WTC11 (cell line): ENCODE results near the gene ESPN. TPM values are rescaled to one million over a fixed set of nuclear protein-coding genes. Genes with fewer than 3 reads are reported as not detected.

Experiments
- ATAC-seq: fragments of 200-7000 bp; cut with Tn5 transposase; 2 replicates; pipeline ENCODE4 v1.10.0; 2021; ENCODE audit warnings: mild to moderate bottlenecking, moderate library complexity
- CTCF ChIA-PET: fragments of 300-600 bp; sonication (Branson Sonifier 250); formaldehyde crosslinking; loops from one replicate; lab custom pipeline; 2021; ENCODE audit warnings: antibody characterized with exemption; lab: Charles Lee
- POLR2A ChIA-PET: fragments of 350-600 bp; sonication (Branson Sonifier 250); formaldehyde crosslinking; loops from one replicate; lab custom pipeline; 2021; ENCODE audit warnings: antibody characterized with exemption; lab: Charles Lee
- DNase-seq: peaks from one replicate; pipeline ENCODE4 v3.0.0; 2021; ENCODE audit warnings: low spot score
- H3K27ac Mint-ChIP-seq: 2 replicates; pipeline ENCODE4 v1.8.0; 2021; ENCODE audit warnings: mixed read lengths
- H3K27me3 Mint-ChIP-seq: 2 replicates; pipeline ENCODE4 v1.8.0; 2021; ENCODE audit warnings: low read depth, mild to moderate bottlenecking, moderate library complexity, mixed read lengths
- H3K36me3 Mint-ChIP-seq: 2 replicates; pipeline ENCODE4 v1.8.0; 2021; ENCODE audit warnings: mixed read lengths
- H3K4me1 Mint-ChIP-seq: 2 replicates; pipeline ENCODE4 v1.8.0; 2022; ENCODE audit warnings: mixed read lengths
- H3K4me3 Mint-ChIP-seq: 2 replicates; pipeline ENCODE4 v1.8.0; 2021; ENCODE audit warnings: mild to moderate bottlenecking, moderate library complexity, mixed read lengths
- H3K9me3 Mint-ChIP-seq: 2 replicates; pipeline ENCODE4 v1.8.0; 2021; ENCODE audit warnings: mixed read lengths
- ATF1 ChIP-seq: sonication (generic); formaldehyde crosslinking; IDR thresholded peaks from 2 replicates; pipeline ENCODE4 v1.8.1; 2023; ENCODE audit warnings: mild to moderate bottlenecking, moderate library complexity, missing genetic modification reagents
- FOXJ3 ChIP-seq: sonication (generic); formaldehyde crosslinking; IDR thresholded peaks from 2 replicates; pipeline ENCODE4 v1.9.0; 2021; ENCODE audit warnings: missing genetic modification reagents, mild to moderate bottlenecking, borderline replicate concordance
- FOXP1 ChIP-seq: sonication (generic); formaldehyde crosslinking; IDR thresholded peaks from 2 replicates; pipeline ENCODE4 v1.8.0; 2022; ENCODE audit warnings: missing genetic modification reagents, mild to moderate bottlenecking, moderate library complexity, borderline replicate concordance
- NFATC4 ChIP-seq: fragments of 250-450 bp; sonication (Bioruptor Pico); IDR thresholded peaks from 2 replicates; pipeline ENCODE4 v1.9.0; 2021; ENCODE audit warnings: mild to moderate bottlenecking
- OVOL2 ChIP-seq: fragments of 250-450 bp; sonication (Bioruptor Pico); IDR thresholded peaks from 2 replicates; pipeline ENCODE4 v1.9.0; 2021; ENCODE audit warnings: mild to moderate bottlenecking, borderline replicate concordance
- RELA ChIP-seq: sonication (generic); formaldehyde crosslinking; IDR thresholded peaks from 2 replicates; pipeline ENCODE4 v1.8.1; 2022; ENCODE audit warnings: missing genetic modification reagents, mild to moderate bottlenecking, borderline replicate concordance
- ZNF671 ChIP-seq: fragments of 250-450 bp; sonication (Bioruptor Pico); IDR thresholded peaks from 2 replicates; pipeline ENCODE4 v1.8.0; 2021; ENCODE audit warnings: mild to moderate bottlenecking
- total RNA-seq: library from RNA; stranded (reverse); gene quantifications from 3 replicates; pipeline ENCODE4 v1.2.3, GENCODE V29; 2021
- TF ChIP-seq, protein P1 (sequence below): sonication (generic); formaldehyde crosslinking; IDR thresholded peaks from 2 replicates; pipeline ENCODE4 v1.8.1; 2022; ENCODE audit warnings: mild to moderate bottlenecking, missing genetic modification reagents, moderate library complexity, borderline replicate concordance
- TF ChIP-seq, protein P2 (sequence below): sonication (generic); formaldehyde crosslinking; conservative IDR thresholded peaks from 2 replicates; pipeline ENCODE4 v1.8.1; 2022; ENCODE audit warnings: mild to moderate bottlenecking, missing genetic modification reagents
- TF ChIP-seq, protein P3 (sequence below): fragments of 250-450 bp; sonication (Bioruptor Pico); IDR thresholded peaks from 2 replicates; pipeline ENCODE4 v1.9.0; 2021; ENCODE audit warnings: mild to moderate bottlenecking
- TF ChIP-seq, protein P4 (sequence below): sonication (generic); formaldehyde crosslinking; IDR thresholded peaks from 2 replicates; pipeline ENCODE4 v1.8.0; 2022; ENCODE audit warnings: mild to moderate bottlenecking, missing genetic modification reagents
- TF ChIP-seq, protein P5 (sequence below): sonication (generic); formaldehyde crosslinking; IDR thresholded peaks from 2 replicates; pipeline ENCODE4 v1.8.1; 2022; ENCODE audit warnings: low read depth, mild to moderate bottlenecking, moderate library complexity, missing genetic modification reagents, borderline replicate concordance
- TF ChIP-seq, protein P6 (sequence below): sonication (generic); formaldehyde crosslinking; IDR thresholded peaks from 2 replicates; pipeline ENCODE4 v1.8.1; 2023; ENCODE audit warnings: mild to moderate bottlenecking, moderate library complexity, missing genetic modification reagents
- TF ChIP-seq, protein P7 (sequence below): sonication (generic); formaldehyde crosslinking; conservative IDR thresholded peaks from 2 replicates; pipeline ENCODE4 v1.8.1; 2023; ENCODE audit warnings: mild to moderate bottlenecking, low read depth, missing genetic modification reagents, moderate library complexity
- TF ChIP-seq, protein P8 (sequence below): sonication (generic); formaldehyde crosslinking; IDR thresholded peaks from 2 replicates; pipeline ENCODE4 v1.8.1; 2022; ENCODE audit warnings: low read depth, missing genetic modification reagents, borderline replicate concordance

ESPN gene
- total RNA-seq, 1 experiment from 2014 or later, result 46.1 TPM

DNA sequence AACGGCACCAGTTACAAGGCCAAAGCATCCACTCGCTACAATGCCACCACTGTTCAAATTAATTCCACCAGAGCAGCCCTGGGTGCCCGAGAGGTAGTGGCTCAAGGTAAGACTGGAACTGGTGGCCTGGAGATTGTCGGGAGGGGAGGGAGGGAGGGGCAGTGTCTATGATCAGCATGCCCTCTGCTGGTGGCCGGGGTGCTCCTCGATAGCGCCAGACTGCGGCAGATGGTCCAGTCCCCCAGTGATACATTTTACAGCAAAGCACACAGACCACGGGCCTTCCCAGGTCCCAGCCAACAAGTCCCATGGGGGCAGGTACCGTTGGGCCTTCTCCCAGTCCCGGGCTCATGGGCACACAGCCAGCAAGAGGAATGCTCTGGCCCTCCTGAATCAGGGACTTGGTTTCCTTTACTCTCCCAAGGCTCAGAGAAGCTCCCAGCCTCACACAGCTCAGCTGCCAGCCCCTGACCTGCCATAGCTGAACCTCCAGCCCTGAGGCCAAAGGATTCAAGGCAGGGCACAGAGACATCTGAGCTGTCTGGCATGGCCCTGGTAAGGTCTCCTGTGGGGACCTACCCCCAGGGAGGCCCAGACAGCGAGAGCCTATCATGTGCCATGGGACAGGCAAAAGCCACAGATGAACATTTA lies 46.4 kb upstream of the ESPN start:
- Mint-ChIP-seq H3K36me3 (peaks cover 8% of the 10 kb centered on the region), H3K4me3 (no peak overlapping the region), H3K9me3 (peaks cover 10% of the 10 kb centered on the region), H3K27ac (peak overlapping the region; percentile 89), H3K4me1 (peaks cover 7% of the 10 kb centered on the region), H3K27me3 (no peaks in the 10 kb centered on the region)
- ChIA-PET POLR2A (no interaction called here), CTCF (interaction anchor here (0.6 to 2.1 kb wide), 15 partner anchors 8 to 132 kb away, joined by 3 to 16 read pairs (median 3); no protein-coding TSS in a partner anchor)
- ATAC-seq (peak; percentile 90), DNase-seq (peak; percentile 60)
- TF ChIP-seq, protein P1, sequence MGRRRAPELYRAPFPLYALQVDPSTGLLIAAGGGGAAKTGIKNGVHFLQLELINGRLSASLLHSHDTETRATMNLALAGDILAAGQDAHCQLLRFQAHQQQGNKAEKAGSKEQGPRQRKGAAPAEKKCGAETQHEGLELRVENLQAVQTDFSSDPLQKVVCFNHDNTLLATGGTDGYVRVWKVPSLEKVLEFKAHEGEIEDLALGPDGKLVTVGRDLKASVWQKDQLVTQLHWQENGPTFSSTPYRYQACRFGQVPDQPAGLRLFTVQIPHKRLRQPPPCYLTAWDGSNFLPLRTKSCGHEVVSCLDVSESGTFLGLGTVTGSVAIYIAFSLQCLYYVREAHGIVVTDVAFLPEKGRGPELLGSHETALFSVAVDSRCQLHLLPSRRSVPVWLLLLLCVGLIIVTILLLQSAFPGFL, result no peak
- TF ChIP-seq, protein P2, sequence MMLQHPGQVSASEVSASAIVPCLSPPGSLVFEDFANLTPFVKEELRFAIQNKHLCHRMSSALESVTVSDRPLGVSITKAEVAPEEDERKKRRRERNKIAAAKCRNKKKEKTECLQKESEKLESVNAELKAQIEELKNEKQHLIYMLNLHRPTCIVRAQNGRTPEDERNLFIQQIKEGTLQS (CRISPR knock-in tag), result no peak
- TF ChIP-seq FOXJ3 (CRISPR knock-in tag) (no peak), OVOL2 (CRISPR knock-in tag) (no peak)
- TF ChIP-seq, protein P3, sequence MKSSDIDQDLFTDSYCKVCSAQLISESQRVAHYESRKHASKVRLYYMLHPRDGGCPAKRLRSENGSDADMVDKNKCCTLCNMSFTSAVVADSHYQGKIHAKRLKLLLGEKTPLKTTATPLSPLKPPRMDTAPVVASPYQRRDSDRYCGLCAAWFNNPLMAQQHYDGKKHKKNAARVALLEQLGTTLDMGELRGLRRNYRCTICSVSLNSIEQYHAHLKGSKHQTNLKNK (CRISPR knock-in tag), result no peak
- TF ChIP-seq, protein P4, sequence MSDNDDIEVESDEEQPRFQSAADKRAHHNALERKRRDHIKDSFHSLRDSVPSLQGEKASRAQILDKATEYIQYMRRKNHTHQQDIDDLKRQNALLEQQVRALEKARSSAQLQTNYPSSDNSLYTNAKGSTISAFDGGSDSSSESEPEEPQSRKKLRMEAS (CRISPR knock-in tag), result no peak

DNA sequence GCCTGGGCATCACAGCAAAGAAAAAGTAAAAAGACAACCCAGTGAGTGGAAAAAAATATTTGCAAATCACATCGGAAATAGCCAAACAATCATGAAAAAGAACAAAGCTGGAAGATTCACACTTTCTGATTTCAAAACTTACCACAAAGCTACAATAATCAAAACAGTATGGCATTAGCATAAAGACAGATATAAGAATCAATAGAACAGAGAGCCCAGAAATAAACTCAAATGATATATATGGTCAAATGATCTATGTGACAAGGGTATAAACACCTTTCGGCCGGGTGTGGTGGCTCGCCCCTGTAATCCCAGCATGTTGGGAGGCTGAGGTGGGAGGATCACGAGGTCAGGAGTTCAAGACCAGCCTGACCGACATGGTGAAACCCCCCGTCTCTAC lies 44.5 kb upstream of the ESPN start:
- ChIA-PET POLR2A (interaction anchor here (1.0 kb wide), 1 partner anchor 14 kb away, joined by 3 read pairs; no protein-coding TSS in a partner anchor), CTCF (interaction anchor here (1.1 to 1.8 kb wide), 4 partner anchors 17 to 58 kb away, joined by 3 to 16 read pairs (median 4); no protein-coding TSS in a partner anchor)
- peaks cover 11% of the 10 kb centered on the region for H3K4me1 Mint-ChIP-seq
- ATAC-seq (no peak), DNase-seq (no peak)
- H3K36me3 Mint-ChIP-seq, result peaks cover 17% of the 10 kb centered on the region
- TF ChIP-seq, protein P3 (CRISPR knock-in tag), result no peak
- TF ChIP-seq FOXJ3 (CRISPR knock-in tag) (no peak), OVOL2 (CRISPR knock-in tag) (no peak), NFATC4 (CRISPR knock-in tag) (no peak), RELA (no peak)
- TF ChIP-seq, protein P5, sequence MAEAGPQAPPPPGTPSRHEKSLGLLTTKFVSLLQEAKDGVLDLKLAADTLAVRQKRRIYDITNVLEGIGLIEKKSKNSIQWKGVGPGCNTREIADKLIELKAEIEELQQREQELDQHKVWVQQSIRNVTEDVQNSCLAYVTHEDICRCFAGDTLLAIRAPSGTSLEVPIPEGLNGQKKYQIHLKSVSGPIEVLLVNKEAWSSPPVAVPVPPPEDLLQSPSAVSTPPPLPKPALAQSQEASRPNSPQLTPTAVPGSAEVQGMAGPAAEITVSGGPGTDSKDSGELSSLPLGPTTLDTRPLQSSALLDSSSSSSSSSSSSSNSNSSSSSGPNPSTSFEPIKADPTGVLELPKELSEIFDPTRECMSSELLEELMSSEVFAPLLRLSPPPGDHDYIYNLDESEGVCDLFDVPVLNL (CRISPR knock-in tag), result no peak
- H3K9me3 Mint-ChIP-seq, result peaks cover 15% of the 10 kb centered on the region
- H3K27me3 Mint-ChIP-seq, result no peaks in the 10 kb centered on the region
- no peak overlapping the region for H3K4me3 Mint-ChIP-seq
- no peak overlapping the region for H3K27ac Mint-ChIP-seq

DNA sequence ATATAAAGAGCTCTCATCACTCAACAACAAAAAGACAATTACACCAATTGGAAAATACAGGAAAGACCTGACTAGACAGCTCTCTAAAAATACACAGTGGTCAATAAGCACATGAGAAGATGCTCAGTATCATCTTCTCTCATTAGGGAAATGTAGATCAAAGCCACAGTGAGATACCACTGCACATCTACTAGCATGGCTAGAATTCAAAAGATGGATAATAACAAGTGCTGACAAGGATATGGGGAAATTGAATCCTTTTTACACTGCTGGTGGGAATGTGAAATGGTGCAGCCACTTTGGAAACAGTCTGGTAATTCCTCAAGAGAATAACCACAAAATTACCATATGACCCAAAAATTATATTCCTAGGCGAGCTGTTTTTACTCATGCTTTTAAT lies 40.4 kb upstream of the ESPN start:
- TF ChIP-seq, protein P6, sequence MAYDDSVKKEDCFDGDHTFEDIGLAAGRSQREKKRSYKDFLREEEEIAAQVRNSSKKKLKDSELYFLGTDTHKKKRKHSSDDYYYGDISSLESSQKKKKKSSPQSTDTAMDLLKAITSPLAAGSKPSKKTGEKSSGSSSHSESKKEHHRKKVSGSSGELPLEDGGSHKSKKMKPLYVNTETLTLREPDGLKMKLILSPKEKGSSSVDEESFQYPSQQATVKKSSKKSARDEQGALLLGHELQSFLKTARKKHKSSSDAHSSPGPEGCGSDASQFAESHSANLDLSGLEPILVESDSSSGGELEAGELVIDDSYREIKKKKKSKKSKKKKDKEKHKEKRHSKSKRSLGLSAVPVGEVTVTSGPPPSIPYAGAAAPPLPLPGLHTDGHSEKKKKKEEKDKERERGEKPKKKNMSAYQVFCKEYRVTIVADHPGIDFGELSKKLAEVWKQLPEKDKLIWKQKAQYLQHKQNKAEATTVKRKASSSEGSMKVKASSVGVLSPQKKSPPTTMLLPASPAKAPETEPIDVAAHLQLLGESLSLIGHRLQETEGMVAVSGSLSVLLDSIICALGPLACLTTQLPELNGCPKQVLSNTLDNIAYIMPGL, result no peak
- TF ChIP-seq ZNF671 (CRISPR knock-in tag), result no peak
- no peak for TF ChIP-seq FOXJ3 (CRISPR knock-in tag)
- no peak for TF ChIP-seq FOXP1 (CRISPR knock-in tag)
- no peak for TF ChIP-seq ATF1
- TF ChIP-seq, protein P7, sequence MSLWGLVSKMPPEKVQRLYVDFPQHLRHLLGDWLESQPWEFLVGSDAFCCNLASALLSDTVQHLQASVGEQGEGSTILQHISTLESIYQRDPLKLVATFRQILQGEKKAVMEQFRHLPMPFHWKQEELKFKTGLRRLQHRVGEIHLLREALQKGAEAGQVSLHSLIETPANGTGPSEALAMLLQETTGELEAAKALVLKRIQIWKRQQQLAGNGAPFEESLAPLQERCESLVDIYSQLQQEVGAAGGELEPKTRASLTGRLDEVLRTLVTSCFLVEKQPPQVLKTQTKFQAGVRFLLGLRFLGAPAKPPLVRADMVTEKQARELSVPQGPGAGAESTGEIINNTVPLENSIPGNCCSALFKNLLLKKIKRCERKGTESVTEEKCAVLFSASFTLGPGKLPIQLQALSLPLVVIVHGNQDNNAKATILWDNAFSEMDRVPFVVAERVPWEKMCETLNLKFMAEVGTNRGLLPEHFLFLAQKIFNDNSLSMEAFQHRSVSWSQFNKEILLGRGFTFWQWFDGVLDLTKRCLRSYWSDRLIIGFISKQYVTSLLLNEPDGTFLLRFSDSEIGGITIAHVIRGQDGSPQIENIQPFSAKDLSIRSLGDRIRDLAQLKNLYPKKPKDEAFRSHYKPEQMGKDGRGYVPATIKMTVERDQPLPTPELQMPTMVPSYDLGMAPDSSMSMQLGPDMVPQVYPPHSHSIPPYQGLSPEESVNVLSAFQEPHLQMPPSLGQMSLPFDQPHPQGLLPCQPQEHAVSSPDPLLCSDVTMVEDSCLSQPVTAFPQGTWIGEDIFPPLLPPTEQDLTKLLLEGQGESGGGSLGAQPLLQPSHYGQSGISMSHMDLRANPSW, result no peak
- TF ChIP-seq RELA, result no peak
- TF ChIP-seq, protein P8, sequence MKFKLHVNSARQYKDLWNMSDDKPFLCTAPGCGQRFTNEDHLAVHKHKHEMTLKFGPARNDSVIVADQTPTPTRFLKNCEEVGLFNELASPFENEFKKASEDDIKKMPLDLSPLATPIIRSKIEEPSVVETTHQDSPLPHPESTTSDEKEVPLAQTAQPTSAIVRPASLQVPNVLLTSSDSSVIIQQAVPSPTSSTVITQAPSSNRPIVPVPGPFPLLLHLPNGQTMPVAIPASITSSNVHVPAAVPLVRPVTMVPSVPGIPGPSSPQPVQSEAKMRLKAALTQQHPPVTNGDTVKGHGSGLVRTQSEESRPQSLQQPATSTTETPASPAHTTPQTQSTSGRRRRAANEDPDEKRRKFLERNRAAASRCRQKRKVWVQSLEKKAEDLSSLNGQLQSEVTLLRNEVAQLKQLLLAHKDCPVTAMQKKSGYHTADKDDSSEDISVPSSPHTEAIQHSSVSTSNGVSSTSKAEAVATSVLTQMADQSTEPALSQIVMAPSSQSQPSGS (CRISPR knock-in tag), result no peak
- Mint-ChIP-seq H3K27ac (no peak overlapping the region), H3K4me1 (peaks cover 32% of the 10 kb centered on the region), H3K27me3 (no peaks in the 10 kb centered on the region), H3K36me3 (peaks cover 17% of the 10 kb centered on the region), H3K4me3 (no peak overlapping the region), H3K9me3 (peaks cover 17% of the 10 kb centered on the region)
- DNase-seq (no peak), ATAC-seq (no peak)
- CTCF ChIA-PET, result interaction anchor here (1.0 to 2.7 kb wide), 7 partner anchors 21 to 146 kb away, joined by 3 to 14 read pairs (median 5); no protein-coding TSS in a partner anchor
- POLR2A ChIA-PET, result interaction anchor here (2.0 kb wide), 1 partner anchor 10 kb away, joined by 12 read pairs; the partner anchor contains the start of gene ACOT7
